ENCODE results near the gene ENTR1.

- no peak for TF ChIP-seq POLR2A (IDR thresholded peaks at IDR 0.05; ENCODE audit: low read length)
- no peak for TF ChIP-seq GATA1 (IDR thresholded peaks at IDR 0.05; ENCODE audit: low read depth, low read length)
Measured at GRCh38 chr9:136365775-136366222, 44.6 kb downstream of the ENTR1 start.
